AG09309 (cell line): ENCODE results near the gene RABL2B.

Experiments
- DNase-seq: peaks from one replicate; pipeline ENCODE4 v3.0.0-alpha.2; 2010; ENCODE audit warnings: low read depth
- H3K4me3 ChIP-seq: 2 replicates; pipeline ENCODE4 v1.5.1; 2011; ENCODE audit warnings: mild to moderate bottlenecking, low read depth, low read length, moderate library complexity; ENCODE audit not compliant: control insufficient read depth
- TF ChIP-seq, protein P1 (sequence below): IDR thresholded peaks from 2 replicates; pipeline ENCODE4 v1.5.1; 2011; ENCODE audit warnings: mild to moderate bottlenecking, low read depth, low read length, inconsistent platforms; ENCODE audit not compliant: insufficient read depth, control insufficient read depth; ENCODE audit errors: missing control alignments

The RABL2B gene

GRCh38 chr22:50730941-50731661 is 52.3 kb downstream of the RABL2B start:
- no peak overlapping the region for H3K4me3 ChIP-seq
- TF ChIP-seq, protein P1, sequence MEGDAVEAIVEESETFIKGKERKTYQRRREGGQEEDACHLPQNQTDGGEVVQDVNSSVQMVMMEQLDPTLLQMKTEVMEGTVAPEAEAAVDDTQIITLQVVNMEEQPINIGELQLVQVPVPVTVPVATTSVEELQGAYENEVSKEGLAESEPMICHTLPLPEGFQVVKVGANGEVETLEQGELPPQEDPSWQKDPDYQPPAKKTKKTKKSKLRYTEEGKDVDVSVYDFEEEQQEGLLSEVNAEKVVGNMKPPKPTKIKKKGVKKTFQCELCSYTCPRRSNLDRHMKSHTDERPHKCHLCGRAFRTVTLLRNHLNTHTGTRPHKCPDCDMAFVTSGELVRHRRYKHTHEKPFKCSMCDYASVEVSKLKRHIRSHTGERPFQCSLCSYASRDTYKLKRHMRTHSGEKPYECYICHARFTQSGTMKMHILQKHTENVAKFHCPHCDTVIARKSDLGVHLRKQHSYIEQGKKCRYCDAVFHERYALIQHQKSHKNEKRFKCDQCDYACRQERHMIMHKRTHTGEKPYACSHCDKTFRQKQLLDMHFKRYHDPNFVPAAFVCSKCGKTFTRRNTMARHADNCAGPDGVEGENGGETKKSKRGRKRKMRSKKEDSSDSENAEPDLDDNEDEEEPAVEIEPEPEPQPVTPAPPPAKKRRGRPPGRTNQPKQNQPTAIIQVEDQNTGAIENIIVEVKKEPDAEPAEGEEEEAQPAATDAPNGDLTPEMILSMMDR = no peak
- DNase-seq = no peak

DNA sequence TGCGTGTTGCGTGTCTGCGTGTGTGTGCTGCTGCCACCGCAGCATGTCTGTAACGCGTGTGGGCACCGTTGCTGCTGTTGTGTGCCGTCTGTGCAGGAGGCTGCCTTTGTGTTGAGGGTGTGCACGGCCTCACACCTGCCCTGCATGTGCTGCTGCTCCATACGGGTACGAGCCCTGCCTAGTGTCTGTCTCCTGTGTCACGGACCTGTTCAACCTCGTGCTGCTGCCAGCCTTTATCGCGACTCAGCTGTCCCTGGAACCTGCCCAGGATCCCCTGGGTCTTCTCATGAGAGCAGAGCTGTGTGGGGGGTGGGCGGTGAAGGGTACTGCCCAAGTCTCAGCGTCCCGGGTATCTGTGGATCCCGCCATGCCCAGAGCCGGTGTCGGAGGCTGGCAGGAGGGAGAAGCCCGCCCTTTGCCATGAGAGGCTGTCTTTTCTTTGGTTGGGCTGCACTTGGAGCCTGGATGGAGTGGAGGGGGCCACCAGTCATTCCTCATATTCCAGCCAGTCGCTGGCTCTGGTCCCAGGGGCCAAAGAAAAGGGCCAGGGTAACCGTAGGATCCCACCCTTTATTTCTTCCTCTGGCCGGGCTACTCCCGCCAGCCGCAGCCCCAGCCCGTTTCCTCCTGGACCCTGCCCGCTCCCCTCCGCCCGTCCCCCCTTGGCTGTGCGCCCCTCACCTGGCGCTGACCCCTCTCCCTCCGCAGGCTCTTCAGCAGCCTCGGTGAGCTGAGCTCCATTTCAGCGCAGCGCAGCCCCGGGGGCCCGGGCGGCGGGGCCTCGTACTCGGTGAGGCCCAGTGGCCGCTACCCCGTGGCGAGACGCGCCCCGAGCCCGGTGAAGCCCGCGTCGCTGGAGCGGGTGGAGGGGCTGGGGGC is 53.2 kb downstream of the RABL2B start:
- DNase-seq = no peak
- H3K4me3 ChIP-seq = no peak overlapping the region
- TF ChIP-seq, protein P1 = no peak

DNA sequence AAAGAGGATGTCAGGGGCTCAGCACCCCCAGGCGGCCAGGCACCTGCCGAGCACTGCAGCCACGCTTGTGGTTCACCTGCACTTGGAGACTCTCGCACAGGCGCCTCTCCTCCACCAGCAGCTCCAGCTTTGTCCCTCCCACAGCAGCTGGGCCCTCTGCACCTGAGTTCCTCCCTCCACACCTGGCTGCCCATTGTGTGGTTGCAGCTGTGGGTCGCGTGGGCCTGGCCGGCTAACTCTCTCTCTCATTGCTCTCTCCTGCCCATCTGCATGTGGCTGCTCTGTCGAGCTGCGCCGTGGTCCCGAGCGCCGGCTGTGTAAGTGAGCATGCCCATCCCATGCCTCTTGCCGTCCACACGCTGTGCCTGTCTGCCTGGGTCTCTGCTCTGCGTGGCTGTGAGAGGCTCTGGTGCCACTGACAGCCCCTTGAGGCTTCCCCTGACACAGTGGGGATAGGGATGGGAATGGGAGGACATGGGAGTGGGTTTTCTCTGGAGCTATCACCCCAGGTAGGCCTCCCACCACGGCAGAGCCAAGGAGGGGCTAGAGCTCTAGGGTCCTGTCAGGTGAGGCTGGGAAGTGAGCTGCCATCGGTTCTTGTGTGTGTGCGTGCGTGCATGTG is 53.9 kb downstream of the RABL2B start:
- TF ChIP-seq, protein P1 = no peak
- DNase-seq = no peak
- H3K4me3 ChIP-seq = no peak overlapping the region

DNA sequence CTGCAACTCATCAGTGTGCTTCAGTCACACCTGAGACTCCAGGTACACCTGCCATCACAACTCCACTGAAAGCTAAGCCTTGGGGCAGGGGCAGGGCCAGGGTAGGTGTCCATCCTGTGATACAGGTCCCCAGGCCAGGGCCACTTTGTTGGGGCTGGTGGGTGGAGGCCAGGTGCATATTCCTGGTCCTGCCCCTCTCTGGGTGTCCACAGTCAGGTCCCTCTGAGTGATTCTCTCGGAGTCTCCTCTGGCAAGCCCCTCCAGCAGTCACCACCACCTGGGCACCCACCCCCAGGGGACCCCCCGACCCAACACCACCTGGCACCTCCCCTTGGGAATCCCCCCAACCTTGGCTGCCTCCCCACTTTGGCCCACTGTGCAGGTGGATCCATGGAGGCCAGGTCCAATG is 54.9 kb downstream of the RABL2B start:
- no peak overlapping the region for H3K4me3 ChIP-seq
- DNase-seq = no peak
- TF ChIP-seq, protein P1 = no peak

- DNase-seq = no peak
- TF ChIP-seq, protein P1 = no peak
- no peak overlapping the region for H3K4me3 ChIP-seq
These were observed 55.5 kb downstream of the RABL2B start for GRCh38 chr22:50727678-50728522.
